8988T (cell line): Measurements from ENCODE around the gene KCNQ4.

Experiments used
- DNase-seq: peaks from one replicate; pipeline ENCODE4 v3.0.0; 2011

The KCNQ4 gene

GRCh38 chr1:40780678-40781607 is 2.6 kb upstream of the KCNQ4 start:
- DNase-seq: no peak

- no peak for DNase-seq
These were observed 2.0 kb upstream of the KCNQ4 start for GRCh38 chr1:40781608-40781971.

- peak; percentile 67 for DNase-seq
These were observed 1.1 kb upstream of the KCNQ4 start for GRCh38 chr1:40782371-40782956.

- peak; percentile 68 for DNase-seq
These were observed 669 bp downstream of the KCNQ4 start for GRCh38 chr1:40784141-40784770.

- no peak for DNase-seq
These were observed 1.2 kb downstream of the KCNQ4 start for GRCh38 chr1:40784771-40785151.

GRCh38 chr1:40785446-40785845 is 1.9 kb downstream of the KCNQ4 start:
- DNase-seq: no peak

GRCh38 chr1:40786171-40786994 is 2.8 kb downstream of the KCNQ4 start:
- no peak for DNase-seq

- DNase-seq: no peak
These were observed 3.6 kb downstream of the KCNQ4 start for GRCh38 chr1:40786995-40787705.

- no peak for DNase-seq
These were observed 4.4 kb downstream of the KCNQ4 start for GRCh38 chr1:40787737-40788560.

- no peak for DNase-seq
These were observed 5.2 kb downstream of the KCNQ4 start for GRCh38 chr1:40788561-40789341.

- DNase-seq: no peak
These were observed 5.7 kb downstream of the KCNQ4 start for GRCh38 chr1:40789342-40789598.

- DNase-seq: no peak
These were observed 6.3 kb downstream of the KCNQ4 start for GRCh38 chr1:40789661-40790430.

GRCh38 chr1:40792036-40792435 is 8.4 kb downstream of the KCNQ4 start:
- no peak for DNase-seq

GRCh38 chr1:40793617-40794016 is 10.0 kb downstream of the KCNQ4 start:
- no peak for DNase-seq

GRCh38 chr1:40794048-40794447 is 10.5 kb downstream of the KCNQ4 start:
- no peak for DNase-seq

GRCh38 chr1:40794974-40795715 is 11.6 kb downstream of the KCNQ4 start:
- DNase-seq: peak; percentile 2

- no peak for DNase-seq
These were observed 12.4 kb downstream of the KCNQ4 start for GRCh38 chr1:40795811-40796586.

- DNase-seq: no peak
These were observed 13.5 kb downstream of the KCNQ4 start for GRCh38 chr1:40796939-40797667.
